GM12878 (cell line): ENCODE results near the gene KIF5A. TPM values are rescaled to one million over a fixed set of nuclear protein-coding genes. Genes with fewer than 3 reads are reported as not detected.

Experiments used
- ATAC-seq: fragments of 200-7000 bp; cut with Tn5 transposase; 3 replicates; pipeline ENCODE4 v1.9.1; 2020; ENCODE audit warnings: mild to moderate bottlenecking, moderate library complexity
- BruUV-seq: library from RNA; stranded (reverse); fragments of 400-500 nt; replicated peaks from 2 replicates; lab custom pipeline; 2021; lab: Mats Ljungman, UMichigan
- CTCF ChIA-PET: fragments of 300-600 bp; sonication (Branson Sonifier 250); formaldehyde crosslinking; extraction: SDS; loops from one replicate; lab custom pipeline; 2021; ENCODE audit warnings: inconsistent platforms; lab: Yijun Ruan, JAX
- POLR2A ChIA-PET: fragments of 350-600 bp; formaldehyde crosslinking; extraction: SDS; loops from one replicate; lab custom pipeline; 2021; ENCODE audit warnings: inconsistent platforms; lab: Charles Lee
- RAD21 ChIA-PET: fragments of 300-600 bp; sonication (Branson Sonifier 250); formaldehyde crosslinking; loops from one replicate; lab custom pipeline; 2023; ENCODE audit warnings: antibody characterized with exemption; ENCODE audit not compliant: unreplicated experiment; lab: Charles Lee
- SMC1A ChIA-PET: fragments of 300-600 bp; sonication (Branson Sonifier 250); formaldehyde crosslinking; loops from one replicate; lab custom pipeline; 2023; ENCODE audit not compliant: unreplicated experiment, uncharacterized antibody; lab: Charles Lee
- DNase-seq: peaks from one replicate; pipeline ENCODE4 v3.0.0-alpha.2; 2011; ENCODE audit warnings: low read depth, low spot score
- FAIRE-seq: peaks from 3 replicates; lab custom pipeline; 2011; peaks lifted over from hg19 to GRCh38; lab: Jason Lieb, UNC
- H2AFZ ChIP-seq: 2 replicates; pipeline ENCODE4 v1.6.0; 2011; ENCODE audit warnings: low read depth, low read length, control low read depth; ENCODE audit not compliant: control insufficient read depth
- H3K27ac ChIP-seq: 2 replicates; pipeline ENCODE4 v1.5.1; 2011; ENCODE audit warnings: control low read depth; ENCODE audit not compliant: control insufficient read depth, insufficient read depth
- H3K27me3 ChIP-seq, 2 experiments: replicated peaks in 1 of 2; 2 replicates each; pipeline versions ENCODE4 v1.6.0 to v1.6.1; 2011; ENCODE audit warnings: low read length in 1 of 2; ENCODE audit not compliant: control insufficient read depth in 2 of 2, insufficient read depth in 2 of 2
- H3K36me3 ChIP-seq, 2 experiments: 2 replicates each; pipeline ENCODE4 v1.5.1; 2011; ENCODE audit warnings: low read length in 1 of 2; ENCODE audit not compliant: control insufficient read depth in 2 of 2, insufficient read depth in 2 of 2
- H3K4me1 ChIP-seq: 2 replicates; pipeline ENCODE4 v1.6.1; 2011; ENCODE audit warnings: mild to moderate bottlenecking, low read length, moderate library complexity, mixed read lengths; ENCODE audit not compliant: control insufficient read depth, insufficient read depth
- H3K4me2 ChIP-seq: 2 replicates; pipeline ENCODE4 v1.6.0; 2011; ENCODE audit warnings: control low read depth; ENCODE audit not compliant: control insufficient read depth, insufficient read depth
- H3K4me3 ChIP-seq: fragments of 200-600 bp; sonication (generic); 2 replicates; pipeline ENCODE4 v1.5.1; 2016
- H3K79me2 ChIP-seq: 2 replicates; pipeline ENCODE4 v1.6.0; 2011; ENCODE audit warnings: low read length; ENCODE audit not compliant: control insufficient read depth, insufficient read depth
- H3K9ac ChIP-seq: 2 replicates; pipeline ENCODE4 v1.8.0; 2011; ENCODE audit warnings: low read length, control low read depth, mixed read lengths; ENCODE audit not compliant: control insufficient read depth, insufficient read depth
- H3K9me3 ChIP-seq: replicated peaks from 3 replicates; pipeline ENCODE4 v1.5.1; 2011; ENCODE audit warnings: mild to moderate bottlenecking, low read length; ENCODE audit not compliant: control insufficient read depth, insufficient read depth
- H4K20me1 ChIP-seq: 2 replicates; pipeline ENCODE4 v1.6.0; 2011; ENCODE audit not compliant: control insufficient read depth, insufficient read depth
- ASH2L ChIP-seq: fragments of 300-600, 200-600 bp; sonication (generic); IDR thresholded peaks from 2 replicates; pipeline ENCODE4 v1.6.1; 2017; ENCODE audit warnings: low read depth, mild to moderate bottlenecking, borderline replicate concordance
- CREB1 ChIP-seq: IDR thresholded peaks from 2 replicates; pipeline ENCODE4 v1.6.1; 2012; ENCODE audit warnings: low read depth, mild to moderate bottlenecking, inconsistent platforms
- CTCF ChIP-seq, 3 experiments: IDR thresholded peaks in 2 of 3; conservative IDR thresholded peaks in 1 of 3; 2 replicates each; pipeline ENCODE4 v1.5.1; 2011; ENCODE audit warnings: low read depth in 3 of 3, low read length in 3 of 3, mild to moderate bottlenecking in 3 of 3, control low read depth in 2 of 3, moderate library complexity in 2 of 3, inconsistent platforms in 1 of 3, mixed read lengths in 1 of 3; ENCODE audit not compliant: control insufficient read depth in 2 of 3, insufficient read depth in 1 of 3; ENCODE audit errors: extremely low read depth in 1 of 3
- ETV6 ChIP-seq, 2 experiments: fragments of 450-650 bp in 1 of 2; IDR thresholded peaks in 1 of 2; conservative IDR thresholded peaks in 1 of 2; 2 replicates each; pipeline ENCODE4 v1.6.1; 2014; ENCODE audit warnings: antibody characterized with exemption in 1 of 2, borderline replicate concordance in 1 of 2, low read depth in 1 of 2, mild to moderate bottlenecking in 1 of 2, moderate library complexity in 1 of 2
- GATAD2B ChIP-seq: fragments of 450-650 bp; conservative IDR thresholded peaks from 2 replicates; pipeline ENCODE4 v1.6.1; 2017; ENCODE audit warnings: low read depth, mild to moderate bottlenecking, moderate library complexity
- IKZF1 ChIP-seq: fragments of 450-650 bp; conservative IDR thresholded peaks from 2 replicates; pipeline ENCODE4 v1.6.1; 2017; ENCODE audit warnings: antibody characterized with exemption, mild to moderate bottlenecking
- LARP7 ChIP-seq: fragments of 450-650 bp; IDR thresholded peaks from 2 replicates; pipeline ENCODE4 v1.6.1; 2017; ENCODE audit warnings: mild to moderate bottlenecking
- MLLT1 ChIP-seq: fragments of 450-650 bp; IDR thresholded peaks from 2 replicates; pipeline ENCODE4 v1.6.1; 2016; ENCODE audit warnings: mild to moderate bottlenecking
- NBN ChIP-seq: fragments of 450-650 bp; IDR thresholded peaks from 2 replicates; pipeline ENCODE4 v1.6.1; 2016
- NR2F1 ChIP-seq: fragments of 450-650 bp; conservative IDR thresholded peaks from 2 replicates; pipeline ENCODE4 v1.6.1; 2017; ENCODE audit warnings: mild to moderate bottlenecking
- RAD21 ChIP-seq: IDR thresholded peaks from 2 replicates; pipeline ENCODE4 v1.6.1; 2011; ENCODE audit warnings: mild to moderate bottlenecking, low read depth, low read length, moderate library complexity; ENCODE audit not compliant: insufficient read depth
- RB1 ChIP-seq: fragments of 450-650 bp; formaldehyde crosslinking; IDR thresholded peaks from 2 replicates; pipeline ENCODE4 v1.6.1; 2017; ENCODE audit warnings: mild to moderate bottlenecking, borderline replicate concordance
- RUNX3 ChIP-seq: IDR thresholded peaks from 2 replicates; pipeline ENCODE4 v1.6.1; 2012; ENCODE audit warnings: low read length, inconsistent platforms
- SMARCA5 ChIP-seq: fragments of 450-650 bp; IDR thresholded peaks from 2 replicates; pipeline ENCODE4 v1.6.1; 2017; ENCODE audit warnings: mild to moderate bottlenecking
- SMC3 ChIP-seq: IDR thresholded peaks from 2 replicates; pipeline ENCODE4 v1.6.1; 2011; ENCODE audit warnings: low read length, improper control_type of control experiment, borderline replicate concordance
- SUZ12 ChIP-seq: fragments of 200-600 bp; sonication (generic); IDR thresholded peaks from one replicate; pipeline ENCODE4 v1.6.1; 2018; ENCODE audit warnings: antibody characterized with exemption, mild to moderate bottlenecking; ENCODE audit not compliant: unreplicated experiment
- YY1 ChIP-seq: IDR thresholded peaks from 2 replicates; pipeline ENCODE4 v1.6.1; 2011; ENCODE audit warnings: low read depth, mild to moderate bottlenecking, low read length
- ZNF24 ChIP-seq: fragments of 450-650 bp; IDR thresholded peaks from 2 replicates; pipeline ENCODE4 v1.6.1; 2017; ENCODE audit warnings: antibody characterized with exemption, mild to moderate bottlenecking
- WGBS: methylation state at CpG from one replicate; pipeline ENCODE4 v1.1.6; 2016; ENCODE audit warnings: low lambda C conversion rate; ENCODE audit not compliant: insufficient replicate concordance, insufficient coverage; ENCODE audit errors: missing lambda C conversion rate; 5-methylcytosine and 5-hydroxymethylcytosine counted together
- in situ Hi-C: fragments of 300-500 bp; cut with MboI; formaldehyde crosslinking; loops from 9 replicates; pipeline ENCODE4 v1.14.3; 2018; ENCODE audit warnings: mixed read lengths
- intact Hi-C: fragments of 100-400 bp; cut with micrococcal nuclease; formaldehyde crosslinking; loops from one replicate; pipeline ENCODE4 v1.14.2; 2022; ENCODE audit not compliant: unreplicated experiment
- polyA plus RNA-seq, 11 experiments: library from polyadenylated mRNA; depleted of rRNA in 4 of 11; unstranded in 6 of 11; stranded (reverse) in 5 of 11; fragments of >200 nt; fragmentation: Nextera tagmentation in 4 of 11; fragmentation: Illumina TruSeq in 1 of 11; extraction: Ambion mirVana in 4 of 11; extraction: Trizol in 1 of 11; gene quantifications; 1 replicate in 1 of 11; 2 replicates in 10 of 11; pipeline versions ENCODE4 v1.2.1 to v1.2.3, GENCODE V29; 2011 to 2016; ENCODE audit warnings: inconsistent platforms in 2 of 11, missing spikeins in 2 of 11, low read depth in 1 of 11
- total RNA-seq, 4 experiments: library from RNA; depleted of rRNA in 3 of 4; stranded (reverse); fragments of >200 nt in 3 of 4; fragmentation: Illumina TruSeq in 1 of 4; extraction: Trizol in 1 of 4; gene quantifications; 2 replicates each; pipeline versions ENCODE4 v1.2.1 to v1.2.3, GENCODE V29; 2013 to 2021

Gene KIF5A
- total and polyA plus RNA-seq, 10 of the 15 experiments (the other 5 are each of a cell fraction or from before 2014, with no cell fraction given), result 0.35 to 2.9 (median 0.97) TPM

- no TSS peak for BruUV-seq
- ChIA-PET SMC1A (interaction anchor here (0.9 to 1.9 kb wide), 12 partner anchors 7 to 163 kb away, joined by 3 to 16 read pairs (median 4); partner anchors contain the start of gene PIP4K2C), CTCF (interaction anchor here (0.9 to 7.8 kb wide), 8 partner anchors 7 to 97 kb away, joined by 3 to 119 read pairs (median 6); no protein-coding TSS in a partner anchor), RAD21 (interaction anchor here (1.1 to 2.9 kb wide), 4 partner anchors 36 to 163 kb away, joined by 3 to 28 read pairs (median 8); no protein-coding TSS in a partner anchor), POLR2A (interaction anchor here (1.2 kb wide), 1 partner anchor 10 kb away, joined by 3 read pairs; the partner anchor contains the start of gene ARHGEF25)
- 9% methylated on average over 49 of the region's 49 CpGs for WGBS
- TF ChIP-seq LARP7 (peak; percentile 72; the same call in 1 of the 2 replicates), CTCF (IDR thresholded peaks at IDR 0.05 in 2 of 3, conservative IDR thresholded peaks at IDR 0.05 in 1 of 3; ENCODE audit: control insufficient read depth in 2 of 3, extremely low read depth in 1 of 3, insufficient read depth in 1 of 3, low read depth in 3 of 3, low read length in 3 of 3) (peak; percentile 80 to 90 (median 80)), ASH2L (no peak), SMARCA5 (peak; percentile 65; the same call in 1 of the 2 replicates), NR2F1 (0 out of 2 replicates have a peak, but pooled peaks have one; percentile 20), IKZF1 (0 out of 2 replicates have a peak, but pooled peaks have one; percentile 37), RAD21 (peak; percentile 58), CREB1 (no peak), YY1 (peak; percentile 45; the same call in 1 of the 2 replicates), GATAD2B (peak; percentile 60; the same call in 1 of the 2 replicates), ETV6 (conservative IDR thresholded peaks at IDR 0.05 in 1 of 2, IDR thresholded peaks at IDR 0.05 in 1 of 2; ENCODE audit: borderline replicate concordance in 1 of 2, low read depth in 1 of 2) (no peak), NBN (0 out of 2 replicates have a peak, but pooled peaks have one; percentile 44), SUZ12 (peak; percentile 8), MLLT1 (no peak), RB1 (peak; percentile 67; the same call in 1 of the 2 replicates), RUNX3 (peak; percentile 46), ZNF24 (no peak), SMC3 (peak; percentile 85)
- H2AFZ ChIP-seq, result peak overlapping the region; percentile 39; the same call in 1 of the 2 replicates
- in situ Hi-C loops (no loop called here), intact Hi-C loops (loop anchor here (1.0 to 5.0 kb wide), 2 partner anchors 38 to 164 kb away; partner anchors contain the start of genes GLI1 and INHBE)
- peaks cover 28 to 31% of the 10 kb centered on the region in 2 experiments; a peak in 3 of 4 replicates for H3K27me3 ChIP-seq
- H3K36me3 ChIP-seq, result no peaks in the 10 kb centered on the region
- H3K79me2 ChIP-seq, result no peaks in the 10 kb centered on the region
- H3K9ac ChIP-seq, result no peak overlapping the region
- no peak overlapping the region for H3K27ac ChIP-seq
- peak; percentile 62 for FAIRE-seq
- peak overlapping the region; percentile 80 for H3K4me2 ChIP-seq
- ATAC-seq, result peak; percentile 92
- H4K20me1 ChIP-seq, result no peaks in the 10 kb centered on the region
- 0 out of 2 replicates have a peak overlapping the region, but pooled peaks have one; percentile 16 for H3K4me3 ChIP-seq
- DNase-seq, result no peak
- peaks cover 6% of the 10 kb centered on the region for H3K4me1 ChIP-seq
- H3K9me3 ChIP-seq, result no peaks in the 10 kb centered on the region
These were observed 71.9 kb downstream of the KIF5A start for GRCh38 chr12:57621497-57622292.
